ENCODE data around the gene VMP1.

Gene VMP1

GRCh38 chr17:59830007-59830630 is 122.7 kb downstream of the VMP1 start:
- H3K4me3 ChIP-seq (ENCODE audit: severe bottlenecking) = peak overlapping the region; percentile 1
- H3K36me3 ChIP-seq (ENCODE audit: low read depth) = no peaks in the 10 kb centered on the region
- TF ChIP-seq, protein P1, sequence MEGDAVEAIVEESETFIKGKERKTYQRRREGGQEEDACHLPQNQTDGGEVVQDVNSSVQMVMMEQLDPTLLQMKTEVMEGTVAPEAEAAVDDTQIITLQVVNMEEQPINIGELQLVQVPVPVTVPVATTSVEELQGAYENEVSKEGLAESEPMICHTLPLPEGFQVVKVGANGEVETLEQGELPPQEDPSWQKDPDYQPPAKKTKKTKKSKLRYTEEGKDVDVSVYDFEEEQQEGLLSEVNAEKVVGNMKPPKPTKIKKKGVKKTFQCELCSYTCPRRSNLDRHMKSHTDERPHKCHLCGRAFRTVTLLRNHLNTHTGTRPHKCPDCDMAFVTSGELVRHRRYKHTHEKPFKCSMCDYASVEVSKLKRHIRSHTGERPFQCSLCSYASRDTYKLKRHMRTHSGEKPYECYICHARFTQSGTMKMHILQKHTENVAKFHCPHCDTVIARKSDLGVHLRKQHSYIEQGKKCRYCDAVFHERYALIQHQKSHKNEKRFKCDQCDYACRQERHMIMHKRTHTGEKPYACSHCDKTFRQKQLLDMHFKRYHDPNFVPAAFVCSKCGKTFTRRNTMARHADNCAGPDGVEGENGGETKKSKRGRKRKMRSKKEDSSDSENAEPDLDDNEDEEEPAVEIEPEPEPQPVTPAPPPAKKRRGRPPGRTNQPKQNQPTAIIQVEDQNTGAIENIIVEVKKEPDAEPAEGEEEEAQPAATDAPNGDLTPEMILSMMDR (IDR thresholded peaks at IDR 0.05; ENCODE audit: poor library complexity, severe bottlenecking) = no peak
- H3K4me1 ChIP-seq (ENCODE audit: insufficient read depth, poor library complexity, severe bottlenecking) = peaks cover 48% of the 10 kb centered on the region
- H3K9me3 ChIP-seq (ENCODE audit: severe bottlenecking) = no peaks in the 10 kb centered on the region
- peak overlapping the region; percentile 98 for H3K27ac ChIP-seq (ENCODE audit: poor library complexity, severe bottlenecking)
- no peaks in the 10 kb centered on the region for H3K27me3 ChIP-seq (ENCODE audit: insufficient read depth, poor library complexity, severe bottlenecking)
- 0 out of 3 replicates have a peak, but pooled peaks have one; percentile 5 for ATAC-seq (ENCODE audit: low read depth)
- no peak for DNase-seq (ENCODE audit: low spot score)

DNA sequence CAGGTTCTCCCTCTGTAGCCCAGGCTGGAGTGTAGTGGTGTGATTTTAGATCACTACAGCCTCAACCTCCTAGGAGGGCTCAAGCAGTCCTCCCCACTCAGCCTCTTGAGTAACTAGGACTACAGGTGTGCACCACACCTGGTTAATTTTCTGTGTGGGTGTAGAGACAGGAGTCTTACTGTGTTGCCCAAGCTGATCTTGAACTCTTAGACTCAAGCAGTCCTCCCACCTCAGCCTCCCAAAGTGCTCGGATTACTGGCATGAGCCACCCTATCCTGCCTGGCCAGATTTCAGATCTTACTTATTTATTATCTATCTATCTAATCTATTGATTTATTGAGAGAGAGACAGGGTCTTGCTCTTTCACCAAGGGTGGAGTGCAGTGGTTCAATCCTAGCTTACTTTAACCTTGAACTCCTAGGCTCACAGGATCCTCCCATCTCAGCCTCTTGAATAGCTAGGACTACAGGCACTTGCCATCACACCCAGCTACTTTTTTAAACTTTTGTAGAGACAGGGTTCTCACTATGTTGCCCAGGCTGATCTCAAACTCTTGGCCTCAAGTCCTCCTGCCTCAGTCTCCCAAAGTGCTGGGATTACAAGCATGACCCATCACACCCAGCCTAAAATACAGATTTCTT is 123.5 kb downstream of the VMP1 start:
- no peak for ATAC-seq (ENCODE audit: low read depth)
- peaks cover 44% of the 10 kb centered on the region for H3K4me1 ChIP-seq (ENCODE audit: insufficient read depth, poor library complexity, severe bottlenecking)
- H3K27me3 ChIP-seq (ENCODE audit: insufficient read depth, poor library complexity, severe bottlenecking) = no peaks in the 10 kb centered on the region
- no peak for DNase-seq (ENCODE audit: low spot score)
- peak overlapping the region; percentile 98 for H3K27ac ChIP-seq (ENCODE audit: poor library complexity, severe bottlenecking)
- no peaks in the 10 kb centered on the region for H3K36me3 ChIP-seq (ENCODE audit: low read depth)
- no peaks in the 10 kb centered on the region for H3K9me3 ChIP-seq (ENCODE audit: severe bottlenecking)
- H3K4me3 ChIP-seq (ENCODE audit: severe bottlenecking) = no peak overlapping the region
- TF ChIP-seq, protein P1 (IDR thresholded peaks at IDR 0.05; ENCODE audit: poor library complexity, severe bottlenecking) = no peak

DNA sequence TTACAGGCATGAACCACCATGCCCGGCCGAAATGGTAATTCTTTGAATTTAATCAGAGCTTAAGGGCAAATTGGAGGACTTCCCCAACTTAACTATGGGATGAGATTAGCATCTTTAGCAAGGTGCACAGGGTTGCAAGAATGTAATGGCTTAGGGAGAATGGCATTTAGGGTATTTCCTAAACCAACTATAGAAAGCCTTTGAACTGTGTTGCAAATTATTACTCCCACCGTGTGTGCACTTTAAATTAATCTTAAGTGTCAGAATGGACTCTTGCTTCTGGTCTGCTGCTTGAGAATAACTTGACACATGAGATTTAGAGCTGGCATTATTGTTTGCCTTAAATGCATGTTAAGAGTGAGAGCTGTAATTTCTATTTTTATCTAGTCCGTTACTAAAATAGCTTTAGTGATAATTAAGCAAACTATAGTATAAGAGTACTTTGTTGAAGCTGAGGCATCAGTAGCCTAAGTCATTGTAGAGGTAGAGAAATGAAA is 125.5 kb downstream of the VMP1 start:
- Histone ChIP-seq H3K27ac (ENCODE audit: poor library complexity, severe bottlenecking) (peak overlapping the region; percentile 98), H3K4me3 (ENCODE audit: severe bottlenecking) (no peak overlapping the region), H3K27me3 (ENCODE audit: insufficient read depth, poor library complexity, severe bottlenecking) (no peaks in the 10 kb centered on the region), H3K36me3 (ENCODE audit: low read depth) (peaks cover 3% of the 10 kb centered on the region), H3K4me1 (ENCODE audit: insufficient read depth, poor library complexity, severe bottlenecking) (peaks cover 51% of the 10 kb centered on the region), H3K9me3 (ENCODE audit: severe bottlenecking) (no peaks in the 10 kb centered on the region)
- DNase-seq (ENCODE audit: low spot score) (no peak), ATAC-seq (ENCODE audit: low read depth) (no peak)
- TF ChIP-seq, protein P1 (IDR thresholded peaks at IDR 0.05; ENCODE audit: poor library complexity, severe bottlenecking) = no peak

GRCh38 chr17:59837308-59838051 is 130.0 kb downstream of the VMP1 start:
- Histone ChIP-seq H3K36me3 (ENCODE audit: low read depth) (peaks cover 42% of the 10 kb centered on the region), H3K27ac (ENCODE audit: poor library complexity, severe bottlenecking) (peak overlapping the region; percentile 100), H3K27me3 (ENCODE audit: insufficient read depth, poor library complexity, severe bottlenecking) (no peaks in the 10 kb centered on the region), H3K4me3 (ENCODE audit: severe bottlenecking) (peak overlapping the region; percentile 68), H3K4me1 (ENCODE audit: insufficient read depth, poor library complexity, severe bottlenecking) (peaks cover 19% of the 10 kb centered on the region), H3K9me3 (ENCODE audit: severe bottlenecking) (no peaks in the 10 kb centered on the region)
- TF ChIP-seq, protein P1 (IDR thresholded peaks at IDR 0.05; ENCODE audit: poor library complexity, severe bottlenecking) = no peak
- peak; percentile 53 for ATAC-seq (ENCODE audit: low read depth)
- peak; percentile 86 for DNase-seq (ENCODE audit: low spot score)

Data from RWPE2 (cell line).